ENCODE results near the gene WIF1.

WIF1 gene

GRCh38 chr12:65121049-65121955 is at the start of gene WIF1:
WIF1 (minus strand) TSS chr12:65121305; CDS start chr12:65121191, 114 bp downstream.
- peak in 1 of 3 donors; percentile 6 for DNase-seq (ENCODE audit: low read depth in 2 of 3, low spot score in 1 of 3)

GRCh38 chr12:65170209-65170881 is 49.2 kb upstream of the WIF1 start:
- DNase-seq (ENCODE audit: low read depth in 2 of 3, low spot score in 1 of 3) = peak; percentile 26 to 69 (median 42)

- DNase-seq (ENCODE audit: low read depth in 2 of 3, low spot score in 1 of 3) = peak; percentile 72 to 91 (median 87)
These were observed 48.5 kb upstream of the WIF1 start, which contains the start of gene LEMD3 for GRCh38 chr12:65169320-65170208. LEMD3 (plus strand) TSS chr12:65169583; CDS start chr12:65169597, 14 bp downstream.

GRCh38 chr12:65168681-65169319 is 47.7 kb upstream of the WIF1 start:
- no peak for DNase-seq (ENCODE audit: low read depth in 2 of 3, low spot score in 1 of 3)

DNA sequence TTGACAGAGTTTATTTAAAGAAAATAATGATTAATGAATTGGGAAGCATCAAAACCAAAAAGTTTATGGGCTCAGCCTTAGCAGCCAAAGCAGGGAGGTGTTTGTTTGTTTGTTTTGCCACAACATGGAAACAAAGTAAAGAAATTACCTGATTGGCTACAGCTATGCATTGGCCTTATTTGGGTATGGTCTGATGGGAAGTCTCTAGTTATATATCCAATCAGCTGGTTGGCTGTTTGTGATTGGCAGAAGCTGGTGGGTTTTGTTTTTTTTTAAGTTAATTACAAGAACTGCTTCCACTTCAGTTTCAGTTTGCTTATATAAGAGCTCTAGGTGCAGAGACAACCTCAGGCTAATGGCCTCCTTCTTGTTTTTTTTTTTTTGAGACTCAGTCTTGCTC is 43.7 kb upstream of the WIF1 start:
- no peak for DNase-seq (ENCODE audit: low read depth in 2 of 3, low spot score in 1 of 3)

DNA sequence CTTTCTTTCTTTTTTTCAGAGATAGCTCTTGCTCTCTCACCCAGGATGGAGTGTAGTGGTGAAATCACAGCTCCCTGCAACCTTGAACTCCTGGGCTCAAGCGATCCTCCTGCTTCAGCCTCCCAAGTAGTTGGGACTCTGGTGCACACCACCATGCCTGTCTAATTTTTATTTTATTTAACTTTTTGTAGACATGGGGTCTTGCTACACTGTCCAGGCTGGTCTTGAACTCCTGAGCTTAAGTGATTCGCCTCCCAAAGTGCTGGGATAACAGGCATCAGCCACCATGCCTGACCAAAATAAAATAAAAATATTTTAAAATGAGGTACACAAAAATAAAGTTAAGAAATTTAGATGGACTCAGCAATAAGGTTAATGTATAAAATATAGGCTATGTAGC is 43.1 kb upstream of the WIF1 start:
- no peak for DNase-seq (ENCODE audit: low read depth in 2 of 3, low spot score in 1 of 3)

DNA sequence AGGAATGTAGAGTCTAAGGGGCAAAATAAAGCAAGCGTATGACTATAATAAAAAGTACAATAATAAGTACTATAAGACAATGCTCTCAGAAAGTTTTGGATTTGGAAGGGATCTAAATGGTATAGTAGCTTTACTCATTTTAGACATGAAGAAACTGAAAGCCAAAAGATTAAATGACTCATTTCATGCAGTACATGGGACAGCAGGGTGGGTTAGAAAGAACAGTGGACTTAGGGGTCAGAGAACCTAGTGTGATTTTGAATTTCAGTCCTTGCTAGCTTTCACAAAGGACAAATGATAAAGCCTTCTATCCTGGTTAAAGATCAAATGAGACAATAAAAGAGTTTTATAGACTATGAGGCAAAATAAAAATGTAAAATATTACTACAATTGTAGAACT is 41.5 kb upstream of the WIF1 start:
- DNase-seq (ENCODE audit: low read depth in 2 of 3, low spot score in 1 of 3) = no peak

DNA sequence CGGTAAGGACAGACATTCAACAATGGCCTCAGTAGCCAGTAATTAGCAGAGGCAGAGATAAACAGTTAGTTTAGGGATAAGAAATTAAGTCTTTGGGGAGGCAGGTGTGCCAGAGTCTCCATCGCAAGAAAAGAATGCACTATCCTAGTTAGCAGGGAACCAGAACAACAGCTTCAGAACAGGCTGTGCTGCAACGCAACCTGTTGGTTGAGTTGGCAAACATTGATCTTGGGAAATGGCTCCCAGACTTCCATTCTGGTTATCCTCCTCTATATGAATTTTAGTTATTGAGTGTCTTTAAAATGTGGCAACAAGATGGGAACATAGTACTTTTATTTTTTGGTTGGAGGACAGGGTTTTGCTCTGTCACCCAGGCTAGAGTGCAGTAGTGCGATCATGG is 36.0 kb upstream of the WIF1 start:
- DNase-seq (ENCODE audit: low read depth in 2 of 3, low spot score in 1 of 3) = no peak

GRCh38 chr12:65156366-65156841 is 35.3 kb upstream of the WIF1 start:
- DNase-seq (ENCODE audit: low read depth in 2 of 3, low spot score in 1 of 3) = no peak

- DNase-seq (ENCODE audit: low read depth in 2 of 3, low spot score in 1 of 3) = no peak
These were observed 34.7 kb upstream of the WIF1 start for GRCh38 chr12:65155784-65156183.

DNA sequence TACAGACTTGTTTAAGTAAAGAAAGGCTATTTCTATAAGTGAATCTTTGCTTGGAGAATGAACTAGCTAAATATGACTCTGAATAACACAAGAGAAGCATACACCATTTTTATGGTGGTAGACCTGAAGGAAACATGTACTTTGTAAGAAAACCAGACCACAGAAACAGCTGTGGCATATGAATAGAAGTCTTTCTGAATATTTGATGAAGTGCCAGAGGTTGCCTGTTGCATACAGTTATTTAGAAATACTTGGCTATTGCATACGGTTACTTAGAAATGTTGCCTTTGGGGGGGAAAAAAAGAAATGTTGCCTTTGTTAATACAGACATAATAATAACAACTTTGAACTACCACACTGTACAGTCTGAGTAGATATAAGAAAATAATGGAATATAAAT is 31.5 kb upstream of the WIF1 start:
- no peak for DNase-seq (ENCODE audit: low read depth in 2 of 3, low spot score in 1 of 3)

GRCh38 chr12:65152012-65152411 is 30.9 kb upstream of the WIF1 start:
- no peak for DNase-seq (ENCODE audit: low read depth in 2 of 3, low spot score in 1 of 3)

- no peak for DNase-seq (ENCODE audit: low read depth in 2 of 3, low spot score in 1 of 3)
These were observed 26.3 kb upstream of the WIF1 start for GRCh38 chr12:65147312-65147905.

- no peak for DNase-seq (ENCODE audit: low read depth in 2 of 3, low spot score in 1 of 3)
These were observed 19.6 kb upstream of the WIF1 start for GRCh38 chr12:65140738-65141137.

GRCh38 chr12:65139389-65139788 is 18.3 kb upstream of the WIF1 start:
- DNase-seq (ENCODE audit: low read depth in 2 of 3, low spot score in 1 of 3) = no peak

DNA sequence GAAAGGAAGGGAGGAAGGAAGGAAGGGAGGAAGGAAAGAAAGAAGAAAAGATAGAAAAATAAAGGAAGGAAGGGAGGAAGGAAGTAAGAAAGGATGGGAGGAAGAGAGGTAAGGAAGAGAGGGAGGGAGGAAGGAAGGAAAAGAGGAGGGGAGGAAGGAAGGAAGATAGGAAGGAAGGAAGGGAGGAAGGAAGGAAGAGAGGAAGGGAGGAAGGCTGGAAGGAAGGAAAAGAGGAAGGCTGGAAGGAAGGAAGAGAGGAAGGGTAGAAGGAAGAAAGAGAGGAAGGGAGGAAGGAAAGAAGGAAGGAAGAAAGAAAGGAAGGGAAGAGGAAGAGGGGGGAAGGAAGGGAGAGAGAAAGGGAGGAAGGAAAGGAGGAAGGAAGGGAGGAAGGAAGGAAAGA is 12.8 kb upstream of the WIF1 start:
- no peak for DNase-seq (ENCODE audit: low read depth in 2 of 3, low spot score in 1 of 3)

GRCh38 chr12:65126482-65126881 is 5.4 kb upstream of the WIF1 start:
- DNase-seq (ENCODE audit: low read depth in 2 of 3, low spot score in 1 of 3) = no peak

GRCh38 chr12:65125975-65126374 is 4.9 kb upstream of the WIF1 start:
- no peak for DNase-seq (ENCODE audit: low read depth in 2 of 3, low spot score in 1 of 3)

DNA sequence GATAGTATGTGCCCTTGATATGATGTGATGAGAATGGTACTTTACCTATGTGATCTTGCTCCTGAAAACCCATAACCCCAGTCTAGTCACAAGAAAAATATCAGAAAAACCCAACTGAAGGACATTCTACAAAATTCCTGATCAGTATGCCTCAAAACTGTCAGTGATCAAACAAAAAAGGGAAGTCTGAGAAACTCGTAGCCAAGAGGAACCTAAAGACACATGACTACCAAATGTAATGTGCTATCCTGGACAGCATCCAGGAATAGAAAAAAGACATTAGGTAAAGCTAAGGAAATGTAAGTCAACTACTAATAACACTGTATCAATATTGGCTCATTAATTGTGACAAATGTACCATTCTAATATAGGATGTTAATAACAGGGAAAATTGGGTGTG is 4.1 kb upstream of the WIF1 start:
- DNase-seq (ENCODE audit: low read depth in 2 of 3, low spot score in 1 of 3) = no peak

DNA sequence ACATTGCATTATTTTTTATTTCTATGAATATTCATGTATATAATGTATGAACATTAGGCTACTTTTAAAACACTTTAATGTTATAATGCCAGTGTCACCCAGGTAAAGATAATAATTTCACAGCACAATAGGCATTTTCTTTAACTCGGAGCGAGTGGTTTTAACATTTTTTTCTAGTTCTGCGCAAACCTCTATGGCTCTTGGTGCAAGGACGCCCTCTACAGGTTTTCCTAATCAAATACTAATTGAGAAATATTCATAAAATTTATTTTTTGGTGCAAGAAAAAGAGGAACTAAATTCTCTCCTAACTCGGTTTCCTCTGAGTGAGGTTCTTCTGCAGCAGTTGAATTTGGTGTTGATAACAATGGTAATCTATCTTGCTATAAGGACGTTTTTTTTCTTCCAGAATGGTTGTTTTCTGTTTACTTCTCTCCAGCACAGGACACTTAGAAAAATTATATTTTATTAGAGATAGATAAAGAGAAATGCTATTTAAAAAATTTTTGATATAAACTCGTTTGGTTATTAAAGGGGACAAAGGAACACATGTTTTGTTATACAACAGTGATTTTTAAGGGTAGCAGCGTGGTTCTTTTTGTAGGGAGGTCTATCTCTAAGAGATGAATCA is 2.4 kb upstream of the WIF1 start:
- DNase-seq (ENCODE audit: low read depth in 2 of 3, low spot score in 1 of 3) = peak in 2 of 3 donors; percentile 12 to 21

All from stimulated activated CD4-positive, alpha-beta T cell treated with anti-CD3 and anti-CD28 coated beads, Interleukin-12 subunit alpha, Interleukin-12 subunit beta, amount 100 ng/mL, for 48 hours (primary cell).